HL-60/S4 treated with retinoic acid at 250 ng/mL for 4 days and 3 days (cell line): ENCODE results near the gene DNAH10.
"Not testable (repeated sequence)": the region's sequence is repeated elsewhere in the genome, so short reads cannot be mapped to it uniquely, and the experiment has no call there.

Experiments
- in situ Hi-C: fragments of 300-500 bp; cut with MboI; formaldehyde crosslinking; loops from 2 replicates; pipeline ENCODE4 v1.7.0; 2022; ENCODE audit warnings: low sequenced_read_pairs

The DNAH10 gene

DNA sequence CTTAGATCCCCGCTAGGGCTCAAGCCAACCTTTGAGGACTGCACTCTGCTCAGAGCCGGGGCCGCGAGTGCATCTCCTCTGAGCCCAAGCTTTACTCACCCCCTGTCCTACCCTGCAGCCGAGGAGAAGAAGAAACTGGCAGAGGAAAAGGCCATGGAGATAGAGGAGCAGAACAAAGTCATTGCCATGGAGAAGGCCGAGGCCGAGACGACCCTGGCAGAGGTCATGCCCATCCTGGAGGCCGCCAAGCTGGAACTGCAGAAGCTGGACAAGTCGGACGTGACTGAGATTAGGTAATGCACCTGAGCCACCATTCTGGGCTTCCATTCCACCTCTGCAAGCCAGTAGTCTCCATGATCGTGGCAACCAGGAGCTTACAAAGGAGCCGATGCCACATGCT, 140.7 kb downstream of the DNAH10 start:
- in situ Hi-C loops, result no loop called here

GRCh38 chr12:123903301-123904065, 141.4 kb downstream of the DNAH10 start:
- in situ Hi-C loops, result no loop called here

- in situ Hi-C loops, result no loop called here
Observed at GRCh38 chr12:123905319-123905925, 143.3 kb downstream of the DNAH10 start.

DNA sequence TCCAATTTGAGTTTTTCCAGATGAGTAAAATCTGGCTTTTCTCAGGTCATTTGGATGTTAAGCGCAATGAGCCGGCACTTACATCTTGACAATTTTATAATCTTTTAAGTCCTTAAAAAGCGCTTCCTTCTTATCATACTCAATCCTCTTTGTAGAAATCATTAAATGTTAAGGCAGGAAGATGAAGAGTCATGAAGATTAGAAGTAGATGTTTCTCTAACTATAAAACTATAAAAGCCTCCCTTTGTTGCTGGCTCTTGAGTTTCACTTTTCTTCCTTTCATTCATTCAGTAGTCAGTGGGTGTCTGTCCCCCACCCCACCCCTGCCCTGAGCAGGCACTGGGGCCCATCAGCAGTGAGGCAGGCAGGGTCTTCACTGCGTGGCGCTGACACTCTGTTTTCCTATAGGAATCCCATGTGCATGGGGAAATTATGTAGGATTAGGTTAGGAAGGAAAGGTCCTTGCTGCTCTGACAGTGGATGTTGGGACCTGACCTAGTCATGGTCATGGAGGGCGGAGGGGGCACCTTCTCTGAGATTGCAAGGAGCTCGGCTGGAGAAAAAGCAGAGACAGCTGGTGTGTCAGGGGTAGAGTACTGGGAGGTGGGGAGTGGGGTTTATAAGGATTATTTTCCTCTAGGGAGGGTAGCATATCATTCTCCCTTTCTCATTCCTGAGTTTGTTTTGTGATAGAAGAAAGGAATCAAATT, 144.8 kb downstream of the DNAH10 start:
- in situ Hi-C loops, result no loop called here

DNA sequence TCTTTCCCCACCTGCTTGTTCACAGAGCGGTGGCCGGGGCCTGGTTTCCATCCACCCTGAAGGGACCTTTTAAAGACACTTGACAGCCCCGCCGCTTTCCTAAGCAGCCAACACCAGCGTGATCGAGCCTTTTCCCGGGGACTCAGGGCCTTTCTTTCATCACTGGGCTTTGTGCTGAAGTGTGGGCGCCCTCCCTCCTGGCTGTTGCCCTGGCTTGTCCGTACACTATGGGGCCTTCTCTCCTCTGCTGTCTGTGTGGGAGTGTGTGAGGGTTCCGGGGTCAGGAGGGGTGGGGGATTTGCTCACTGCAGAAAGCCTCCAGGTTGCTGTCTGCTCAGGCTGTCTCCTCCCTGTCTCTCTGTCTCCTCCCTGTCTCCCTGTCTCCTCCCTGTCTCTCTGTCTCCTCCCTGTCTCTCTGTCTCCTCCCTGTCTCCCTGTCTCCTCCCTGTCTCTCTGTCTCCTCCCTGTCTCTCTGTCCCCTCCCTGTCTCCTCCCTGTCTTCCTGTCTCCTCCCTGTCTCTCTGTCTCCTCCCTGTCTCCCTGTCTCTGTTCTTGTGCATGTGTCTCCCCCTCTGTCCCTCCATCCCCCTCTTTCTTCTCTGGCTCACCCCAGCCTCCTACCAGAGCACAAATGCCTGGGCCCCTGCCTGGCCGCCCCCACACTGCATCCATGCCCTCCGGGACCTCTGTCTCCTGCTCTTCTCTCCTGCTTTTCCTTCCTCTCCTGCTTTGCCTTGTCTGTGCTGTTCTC, 145.8 kb downstream of the DNAH10 start:
- in situ Hi-C loops, result no loop called here

DNA sequence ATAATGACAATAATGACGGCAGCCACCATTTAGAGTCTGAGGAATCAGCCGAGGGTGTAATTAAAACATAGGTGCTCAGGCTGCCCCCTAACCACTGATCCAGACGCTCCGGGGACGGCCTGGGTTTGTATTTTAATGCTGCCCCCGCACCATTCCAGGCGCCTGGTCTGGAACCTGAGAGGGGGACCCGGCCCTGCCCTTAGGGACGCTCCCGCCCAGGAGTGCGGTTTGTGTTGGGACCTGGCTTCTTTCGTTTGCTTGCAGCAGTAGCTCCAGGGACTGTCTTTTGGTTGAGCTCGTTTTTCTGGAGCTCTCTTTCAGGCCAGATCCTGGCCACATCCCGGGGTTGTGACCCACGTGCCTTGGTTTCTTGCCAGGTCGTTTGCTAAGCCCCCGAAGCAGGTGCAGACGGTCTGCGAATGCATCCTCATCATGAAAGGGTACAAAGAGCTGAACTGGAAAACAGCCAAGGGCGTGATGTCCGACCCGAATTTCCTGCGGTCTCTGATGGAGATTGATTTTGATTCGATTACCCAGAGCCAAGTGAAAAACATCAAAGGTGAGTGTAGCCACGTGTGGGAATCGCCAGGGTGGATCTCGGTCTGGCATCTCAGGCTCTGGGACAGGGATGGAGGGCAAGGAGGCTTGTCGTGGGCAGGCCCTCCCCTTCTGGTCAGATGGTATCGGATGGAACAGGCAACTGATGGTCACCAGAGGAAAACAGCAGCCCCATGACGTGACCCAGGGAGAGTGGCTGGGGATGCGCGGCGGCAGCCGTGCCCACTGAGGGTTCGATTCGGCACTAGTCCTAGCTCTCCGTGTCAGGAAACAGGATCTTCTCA, 147.0 kb downstream of the DNAH10 start:
- in situ Hi-C loops, result no loop called here

DNA sequence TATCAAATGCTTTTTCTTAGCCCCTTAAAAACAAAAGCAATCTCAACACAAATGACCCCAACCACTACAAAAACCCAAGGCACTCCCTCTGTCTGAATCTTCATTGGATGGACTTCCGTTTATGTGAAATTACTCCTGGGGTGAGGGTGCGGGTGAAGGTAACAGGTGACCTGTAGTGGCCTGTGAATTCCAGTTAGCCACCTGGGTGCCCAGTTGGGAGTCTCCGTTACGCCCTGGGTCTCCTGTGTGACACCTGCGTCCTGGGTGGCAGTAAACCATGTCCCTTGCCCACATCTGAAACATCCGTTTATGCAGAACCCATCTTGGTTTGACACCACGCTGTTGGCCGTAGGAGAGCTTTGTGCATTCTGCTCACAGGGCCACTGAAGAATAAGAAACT, 148.0 kb downstream of the DNAH10 start:
- in situ Hi-C loops, result no loop called here

DNA sequence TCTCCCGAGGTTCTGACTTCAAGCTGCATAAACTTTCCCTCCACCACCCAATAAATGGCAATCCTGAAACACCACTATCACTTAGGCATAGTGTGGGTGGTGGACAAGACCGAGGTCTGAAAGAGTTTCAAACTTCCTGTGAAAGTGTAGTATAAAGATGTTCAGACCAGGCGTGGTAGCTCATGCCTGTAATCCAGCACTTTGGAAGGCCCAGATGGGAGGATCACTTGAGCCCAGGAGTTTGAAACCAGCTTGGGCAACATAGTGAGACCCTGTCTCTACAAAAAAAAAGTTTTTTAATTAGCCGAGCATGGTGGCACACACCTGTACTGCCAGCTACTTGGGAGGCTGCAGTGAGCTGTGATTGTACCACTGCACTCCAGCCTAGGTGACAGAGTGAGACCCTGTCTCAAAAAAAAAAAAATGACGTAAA, 148.7 kb downstream of the DNAH10 start:
- in situ Hi-C loops, result no loop called here

- in situ Hi-C loops, result not testable (repeated sequence)
Observed at GRCh38 chr12:123911672-123912409, 149.7 kb downstream of the DNAH10 start.

GRCh38 chr12:123912415-123913380, 150.6 kb downstream of the DNAH10 start:
- in situ Hi-C loops, result no loop called here

DNA sequence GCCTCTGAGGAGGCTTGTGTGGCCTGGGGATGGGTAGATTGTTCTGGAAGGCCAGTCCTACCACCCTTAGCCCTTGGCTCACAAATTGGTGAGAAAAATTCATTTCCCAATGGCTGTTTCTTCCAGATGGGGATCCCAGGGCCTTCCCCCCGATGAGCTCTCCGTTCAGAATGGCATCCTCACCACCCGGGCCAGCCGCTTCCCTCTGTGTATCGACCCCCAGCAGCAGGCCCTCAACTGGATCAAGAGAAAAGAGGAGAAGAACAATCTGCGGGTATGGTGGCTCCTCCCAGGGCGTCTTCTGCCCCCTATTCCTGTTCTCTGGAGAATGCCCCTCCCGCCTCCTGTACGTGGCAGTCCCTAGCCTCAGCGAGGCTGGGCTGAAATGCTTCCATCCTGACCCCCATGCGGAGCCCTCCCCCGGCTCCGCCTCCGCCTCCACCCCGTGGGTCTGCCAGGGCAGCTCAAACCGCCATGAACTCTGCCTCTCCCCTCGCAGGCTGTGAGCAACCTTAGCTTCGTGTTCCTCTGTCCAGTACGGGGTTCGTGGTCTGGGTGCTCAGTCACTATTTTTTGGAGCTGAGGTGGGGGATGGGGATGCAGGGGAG, 152.7 kb downstream of the DNAH10 start:
- in situ Hi-C loops, result no loop called here

DNA sequence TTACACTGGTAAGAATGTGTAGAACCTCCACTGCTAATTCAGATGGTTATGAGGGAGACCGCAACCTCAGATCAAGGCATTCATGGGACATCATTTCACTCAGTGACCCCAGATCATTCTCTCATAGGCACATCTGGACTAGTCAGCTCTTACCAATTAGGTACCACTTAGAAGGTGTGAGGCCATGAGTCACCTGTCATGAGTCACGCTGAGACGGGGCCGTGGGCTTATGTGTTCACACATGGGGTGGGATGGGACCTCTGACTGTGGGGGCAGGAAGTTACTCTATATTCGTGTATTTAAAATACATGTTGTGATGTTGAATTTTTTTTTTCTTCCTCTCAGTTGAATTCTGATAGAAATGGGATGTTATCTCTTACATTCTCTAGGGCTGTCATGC, 154.6 kb downstream of the DNAH10 start:
- in situ Hi-C loops, result no loop called here

DNA sequence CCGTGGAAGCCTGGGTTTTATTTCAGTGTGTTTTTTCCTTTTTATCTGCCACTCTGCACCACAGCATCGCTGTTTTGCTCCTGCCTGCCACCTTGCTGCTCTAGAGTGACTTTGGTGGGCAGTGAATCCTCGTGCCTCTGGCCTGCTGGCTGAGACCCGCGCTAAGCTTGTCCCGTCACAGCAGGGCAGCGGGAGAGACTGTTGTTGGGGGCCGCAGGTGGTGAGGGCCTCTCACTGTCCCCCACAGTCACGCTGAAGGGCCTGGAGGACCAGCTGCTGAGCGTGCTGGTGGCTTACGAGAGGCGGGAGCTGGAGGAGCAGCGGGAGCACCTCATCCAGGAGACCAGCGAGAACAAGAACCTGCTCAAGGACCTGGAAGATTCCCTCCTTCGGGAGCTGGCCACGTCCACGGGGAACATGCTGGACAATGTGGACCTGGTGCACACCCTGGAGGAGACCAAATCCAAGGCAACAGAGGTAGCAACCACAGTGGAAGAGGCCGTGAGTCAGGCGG, 155.3 kb downstream of the DNAH10 start:
- in situ Hi-C loops, result no loop called here

GRCh38 chr12:123919980-123920360, 157.9 kb downstream of the DNAH10 start:
- in situ Hi-C loops, result no loop called here

DNA sequence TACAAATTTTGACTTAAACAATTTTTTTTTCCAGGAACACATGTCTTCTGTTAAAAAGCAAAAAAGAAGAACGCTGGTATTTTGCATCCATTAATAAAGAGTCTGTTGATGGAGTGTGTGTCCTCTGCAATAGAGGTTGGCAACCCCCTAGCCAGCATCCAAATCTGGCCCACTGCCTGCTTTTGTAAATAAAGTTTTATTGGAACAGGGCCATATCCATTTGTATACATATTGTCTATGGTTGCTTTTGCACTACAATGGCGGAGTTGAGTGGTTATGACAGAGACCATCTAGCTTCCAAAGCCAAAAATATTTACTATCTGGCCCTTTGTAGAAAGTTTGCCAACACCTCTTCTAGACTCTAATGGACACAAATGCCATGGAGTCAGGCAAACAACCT, 160.9 kb downstream of the DNAH10 start:
- in situ Hi-C loops, result no loop called here

- in situ Hi-C loops, result no loop called here
Observed at GRCh38 chr12:123923927-123924326, 161.8 kb downstream of the DNAH10 start.

DNA sequence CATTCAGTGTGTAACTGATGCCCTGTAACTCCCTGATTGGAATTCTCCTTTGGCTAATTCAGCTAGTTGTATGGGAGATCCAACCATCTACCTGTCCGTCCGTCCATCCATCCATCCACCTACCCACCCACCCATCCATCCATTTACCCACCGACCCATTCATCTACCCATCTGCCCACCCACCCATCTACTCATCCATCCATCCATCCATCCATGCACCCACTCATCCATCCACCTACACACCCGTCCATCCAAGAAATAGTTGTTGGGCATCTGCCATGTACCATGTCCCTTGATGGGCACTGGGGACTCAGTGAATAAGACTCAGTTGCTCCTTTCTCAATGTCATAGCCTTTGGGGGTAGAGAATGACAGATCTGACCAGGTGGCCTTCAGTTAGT, 162.4 kb downstream of the DNAH10 start:
- in situ Hi-C loops, result no loop called here

DNA sequence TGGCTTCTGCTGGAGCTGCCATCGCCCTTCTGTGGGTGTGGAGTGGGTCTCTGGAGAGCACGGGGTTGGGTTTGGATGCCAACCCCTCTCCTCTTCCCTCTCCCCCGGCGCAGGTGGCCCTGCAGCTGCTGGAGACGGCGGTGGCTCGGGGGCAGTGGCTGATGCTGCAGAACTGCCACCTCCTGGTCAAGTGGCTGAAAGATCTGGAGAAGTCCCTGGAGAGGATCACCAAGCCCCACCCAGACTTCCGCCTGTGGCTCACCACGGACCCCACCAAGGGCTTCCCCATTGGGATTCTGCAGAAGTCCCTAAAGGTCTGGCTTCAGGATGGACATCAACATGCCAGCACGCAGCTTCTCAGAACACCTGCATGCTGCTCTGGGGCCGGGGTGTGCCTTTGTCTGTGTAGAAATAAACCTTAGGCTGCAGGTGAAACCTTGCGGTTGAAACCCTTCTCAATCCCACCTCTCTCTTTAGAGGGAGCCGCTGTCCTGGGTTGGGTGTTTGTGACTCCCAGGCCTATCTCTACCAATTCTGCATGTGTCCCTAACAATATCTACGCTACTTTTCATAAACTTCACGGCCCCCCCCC, 166.3 kb downstream of the DNAH10 start:
- in situ Hi-C loops, result no loop called here
